ENCODE results near the gene DNAJC16.

DNAJC16 gene

GRCh38 chr1:15540186-15540585 is 13.5 kb downstream of the DNAJC16 start:
- TF ChIP-seq EGR1 (IDR thresholded peaks at IDR 0.05): no peak
- no peak for TF ChIP-seq YY1 (IDR thresholded peaks at IDR 0.05; ENCODE audit: low read depth)
- no peak for TF ChIP-seq NFIC (IDR thresholded peaks at IDR 0.05)
- TF ChIP-seq TAF1 (IDR thresholded peaks at IDR 0.05; ENCODE audit: low read depth): no peak
- no peak for TF ChIP-seq EP300 (IDR thresholded peaks at IDR 0.05; ENCODE audit: borderline replicate concordance)
- TF ChIP-seq MAX (IDR thresholded peaks at IDR 0.05): no peak
- TF ChIP-seq REST (IDR thresholded peaks at IDR 0.05; ENCODE audit: low read depth): no peak
- no peak for TF ChIP-seq CEBPB (IDR thresholded peaks at IDR 0.05)
- TF ChIP-seq RAD21 (IDR thresholded peaks at IDR 0.05; ENCODE audit: low read depth): no peak
- TF ChIP-seq FOXM1 (IDR thresholded peaks at IDR 0.05; ENCODE audit: borderline replicate concordance, low read depth): no peak
- no peak for TF ChIP-seq TCF12 (IDR thresholded peaks at IDR 0.05; ENCODE audit: low read depth)
- no peak for TF ChIP-seq CREB1 (IDR thresholded peaks at IDR 0.05; ENCODE audit: low read depth)
- TF ChIP-seq USF1 (IDR thresholded peaks at IDR 0.05): no peak
- TF ChIP-seq TEAD4 (IDR thresholded peaks at IDR 0.05): no peak
- TF ChIP-seq ZBTB7A (IDR thresholded peaks at IDR 0.05; ENCODE audit: low read depth): no peak

GRCh38 chr1:15541231-15541792 is 14.7 kb downstream of the DNAJC16 start:
- TF ChIP-seq RAD21 (IDR thresholded peaks at IDR 0.05; ENCODE audit: low read depth): no peak
- no peak for TF ChIP-seq FOXM1 (IDR thresholded peaks at IDR 0.05; ENCODE audit: borderline replicate concordance, low read depth)
- no peak for TF ChIP-seq EGR1 (IDR thresholded peaks at IDR 0.05)
- no peak for TF ChIP-seq ZBTB7A (IDR thresholded peaks at IDR 0.05; ENCODE audit: low read depth)
- no peak for TF ChIP-seq YY1 (IDR thresholded peaks at IDR 0.05; ENCODE audit: low read depth)
- TF ChIP-seq TCF12 (IDR thresholded peaks at IDR 0.05; ENCODE audit: low read depth): no peak
- no peak for TF ChIP-seq EP300 (IDR thresholded peaks at IDR 0.05; ENCODE audit: borderline replicate concordance)
- no peak for TF ChIP-seq CEBPB (IDR thresholded peaks at IDR 0.05)
- TF ChIP-seq CREB1 (IDR thresholded peaks at IDR 0.05; ENCODE audit: low read depth): no peak

- no peak for TF ChIP-seq NFIC (IDR thresholded peaks at IDR 0.05)
- no peak for TF ChIP-seq MAX (IDR thresholded peaks at IDR 0.05)
- no peak for TF ChIP-seq EP300 (IDR thresholded peaks at IDR 0.05; ENCODE audit: borderline replicate concordance)
- TF ChIP-seq EGR1 (IDR thresholded peaks at IDR 0.05): no peak
- TF ChIP-seq REST (IDR thresholded peaks at IDR 0.05; ENCODE audit: low read depth): no peak
- TF ChIP-seq YY1 (IDR thresholded peaks at IDR 0.05; ENCODE audit: low read depth): no peak
- TF ChIP-seq RAD21 (IDR thresholded peaks at IDR 0.05; ENCODE audit: low read depth): no peak
- TF ChIP-seq USF1 (IDR thresholded peaks at IDR 0.05): no peak
- TF ChIP-seq CEBPB (IDR thresholded peaks at IDR 0.05): no peak
- TF ChIP-seq ZBTB7A (IDR thresholded peaks at IDR 0.05; ENCODE audit: low read depth): no peak
- TF ChIP-seq TEAD4 (IDR thresholded peaks at IDR 0.05): no peak
- no peak for TF ChIP-seq TCF12 (IDR thresholded peaks at IDR 0.05; ENCODE audit: low read depth)
- no peak for TF ChIP-seq CREB1 (IDR thresholded peaks at IDR 0.05; ENCODE audit: low read depth)
- no peak for TF ChIP-seq FOXM1 (IDR thresholded peaks at IDR 0.05; ENCODE audit: borderline replicate concordance, low read depth)
- TF ChIP-seq TAF1 (IDR thresholded peaks at IDR 0.05; ENCODE audit: low read depth): no peak
These were observed 16.0 kb downstream of the DNAJC16 start for GRCh38 chr1:15542388-15543250.

- TF ChIP-seq NFIC (IDR thresholded peaks at IDR 0.05): no peak
- TF ChIP-seq EP300 (IDR thresholded peaks at IDR 0.05; ENCODE audit: borderline replicate concordance): no peak
- TF ChIP-seq USF1 (IDR thresholded peaks at IDR 0.05): no peak
- no peak for TF ChIP-seq MAX (IDR thresholded peaks at IDR 0.05)
- TF ChIP-seq YY1 (IDR thresholded peaks at IDR 0.05; ENCODE audit: low read depth): no peak
- no peak for TF ChIP-seq FOXM1 (IDR thresholded peaks at IDR 0.05; ENCODE audit: borderline replicate concordance, low read depth)
- no peak for TF ChIP-seq RAD21 (IDR thresholded peaks at IDR 0.05; ENCODE audit: low read depth)
- TF ChIP-seq CREB1 (IDR thresholded peaks at IDR 0.05; ENCODE audit: low read depth): no peak
These were observed 16.6 kb downstream of the DNAJC16 start for GRCh38 chr1:15543251-15543588.

Data from Ishikawa (cell line).